Measurements from ENCODE around the gene RNPS1. TPM values are rescaled to one million over a fixed set of nuclear protein-coding genes. Genes with fewer than 3 reads are reported as not detected.

Gene RNPS1
- total RNA-seq, 1 experiment from 2014 or later: 161 TPM

DNA sequence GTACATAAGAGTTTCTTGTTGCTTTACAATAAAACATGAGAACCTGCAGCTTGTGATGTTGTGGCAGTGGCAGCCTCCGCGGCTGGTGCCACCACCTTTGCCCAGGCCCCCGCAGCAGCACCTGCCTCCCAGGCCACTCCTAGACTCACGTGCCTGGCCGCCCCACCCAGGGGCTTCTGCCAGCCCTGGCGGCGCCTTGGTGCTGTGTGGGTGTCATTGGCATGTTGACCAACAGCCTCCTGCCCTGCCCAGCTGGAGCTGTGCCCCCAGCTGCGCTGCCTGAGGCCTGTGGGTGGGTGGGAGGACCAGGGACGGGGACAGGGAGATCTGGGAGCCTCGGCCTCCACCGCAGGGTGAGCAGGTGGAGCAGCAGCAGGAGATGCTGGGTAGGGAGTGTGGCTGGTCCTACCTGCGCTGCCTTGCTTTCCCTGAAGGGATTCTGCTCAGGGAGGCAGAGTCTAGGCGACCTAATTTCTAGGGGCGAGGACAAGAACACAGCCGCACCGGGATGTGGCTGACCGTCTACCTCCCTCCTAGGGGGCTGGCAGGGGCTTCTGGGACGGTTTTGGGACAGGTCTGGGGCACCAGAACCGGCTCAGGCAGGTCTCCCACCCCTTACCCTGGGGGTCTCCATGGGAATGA lies 32.1 kb downstream of the RNPS1 start:
- DNase-seq (ENCODE audit: low read depth): no peak

DNA sequence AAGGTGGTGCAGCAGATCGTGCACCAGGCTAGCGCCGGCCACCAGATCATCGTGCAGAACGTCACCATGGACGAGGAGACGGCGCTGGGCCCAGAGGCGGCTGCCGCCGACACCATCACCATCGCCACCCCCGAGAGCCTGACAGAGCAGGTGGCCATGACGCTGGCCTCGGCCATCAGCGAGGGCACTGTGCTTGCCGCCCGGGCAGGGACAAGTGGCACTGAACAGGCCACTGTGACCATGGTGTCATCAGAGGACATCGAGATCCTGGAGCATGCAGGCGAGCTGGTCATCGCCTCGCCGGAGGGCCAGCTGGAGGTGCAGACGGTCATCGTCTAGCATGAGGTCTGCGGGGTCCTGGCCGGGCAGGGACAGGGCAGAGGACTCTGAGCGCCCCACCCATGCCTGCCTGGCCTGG lies 32.7 kb downstream of the RNPS1 start:
- no peak for DNase-seq (ENCODE audit: low read depth)

GRCh38 chr16:2234813-2235170 lies 33.1 kb downstream of the RNPS1 start:
- DNase-seq (ENCODE audit: low read depth): no peak

- no peak for DNase-seq (ENCODE audit: low read depth)
Measured at GRCh38 chr16:2233872-2234812, 33.8 kb downstream of the RNPS1 start.

- DNase-seq (ENCODE audit: low read depth): no peak
Measured at GRCh38 chr16:2233046-2233775, 34.7 kb downstream of the RNPS1 start.

GRCh38 chr16:2232094-2232990 lies 35.6 kb downstream of the RNPS1 start:
- no peak for DNase-seq (ENCODE audit: low read depth)

- DNase-seq (ENCODE audit: low read depth): peak; percentile 31
Measured at GRCh38 chr16:2231016-2231931, 36.7 kb downstream of the RNPS1 start.

DNA sequence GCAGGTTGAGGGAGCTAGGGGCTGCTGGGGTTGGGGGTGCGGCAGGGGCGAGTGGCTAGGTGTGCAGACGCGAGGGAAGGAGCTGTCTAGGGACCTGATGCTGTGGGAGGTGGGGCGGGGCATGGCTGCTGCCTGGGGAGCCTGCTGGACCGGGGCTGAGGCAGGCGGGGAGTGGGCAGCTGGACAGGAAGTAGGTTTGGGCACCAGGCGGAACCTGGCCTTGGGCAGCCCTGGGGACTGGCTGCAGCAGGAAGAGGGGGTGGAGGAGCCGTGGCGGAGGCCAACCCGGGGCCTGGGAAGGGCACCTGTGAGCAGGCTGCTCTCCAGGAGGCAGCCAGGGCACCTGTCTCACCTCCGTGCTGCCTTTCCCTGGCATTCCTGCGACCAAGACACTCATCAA lies 37.5 kb downstream of the RNPS1 start:
- no peak for DNase-seq (ENCODE audit: low read depth)

DNA sequence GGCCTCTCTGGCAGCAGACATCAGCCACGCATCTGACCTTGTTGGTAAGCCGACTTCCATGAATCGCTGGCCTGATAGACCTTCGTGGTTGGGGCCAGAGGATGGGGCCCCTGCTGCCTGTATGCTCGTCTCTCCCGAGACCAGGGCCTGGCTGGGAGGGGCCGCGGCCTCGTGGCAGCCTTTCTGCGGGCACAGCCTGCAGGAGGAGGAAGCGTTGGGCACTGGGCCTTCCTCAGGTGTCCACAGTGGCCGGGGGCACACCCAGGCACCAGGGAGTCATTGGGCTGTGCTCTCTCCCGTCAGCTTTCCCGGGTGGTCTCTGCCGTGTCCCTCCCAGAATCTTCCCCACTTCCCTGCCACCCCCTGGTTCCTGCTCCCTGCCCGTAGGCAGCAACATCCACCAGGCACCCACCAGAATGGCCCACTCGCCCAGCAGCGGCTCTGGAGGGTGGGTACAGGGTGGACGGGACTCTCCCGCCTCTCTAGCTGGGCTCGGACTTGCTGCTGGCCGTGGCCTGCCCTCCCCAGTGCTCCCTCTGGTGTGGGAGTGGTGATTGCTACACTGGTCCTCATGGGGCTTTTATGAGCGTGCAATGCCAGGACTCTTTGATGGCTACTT lies 38.2 kb downstream of the RNPS1 start:
- DNase-seq (ENCODE audit: low read depth): no peak

- DNase-seq (ENCODE audit: low read depth): no peak
Measured at GRCh38 chr16:2229091-2229490, 38.8 kb downstream of the RNPS1 start.

DNA sequence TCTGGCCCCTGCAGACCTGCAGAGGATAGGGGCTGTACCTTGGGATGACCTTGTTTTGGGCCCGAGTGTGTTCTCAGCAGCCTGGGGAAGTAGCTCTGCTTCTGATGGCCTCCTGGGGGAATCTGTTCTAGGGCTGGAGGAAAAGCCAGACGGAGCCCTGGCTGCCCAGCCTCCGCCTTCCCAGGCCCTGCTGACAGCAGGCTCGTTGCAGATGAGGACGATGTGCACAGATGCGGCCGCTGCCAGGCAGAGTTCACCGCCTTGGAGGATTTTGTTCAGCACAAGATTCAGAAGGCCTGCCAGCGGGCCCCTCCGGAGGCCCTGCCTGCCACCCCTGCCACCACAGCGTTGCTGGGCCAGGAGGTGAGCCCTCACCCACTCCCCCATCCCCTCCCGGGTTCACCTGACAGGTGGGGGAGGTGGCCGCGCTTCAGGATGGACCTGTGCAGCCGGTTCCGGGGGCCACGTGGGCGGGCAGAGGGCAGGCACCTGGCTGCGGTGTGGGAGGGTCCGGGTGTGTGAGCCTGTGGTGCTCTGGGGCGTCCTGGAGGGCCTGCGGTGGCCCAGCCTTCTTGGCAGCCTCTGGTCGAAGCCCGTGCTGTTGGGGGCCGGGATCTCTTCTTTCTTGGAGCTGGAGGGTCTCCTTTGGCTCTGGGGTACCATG lies 39.6 kb downstream of the RNPS1 start:
- DNase-seq (ENCODE audit: low read depth): no peak

DNA sequence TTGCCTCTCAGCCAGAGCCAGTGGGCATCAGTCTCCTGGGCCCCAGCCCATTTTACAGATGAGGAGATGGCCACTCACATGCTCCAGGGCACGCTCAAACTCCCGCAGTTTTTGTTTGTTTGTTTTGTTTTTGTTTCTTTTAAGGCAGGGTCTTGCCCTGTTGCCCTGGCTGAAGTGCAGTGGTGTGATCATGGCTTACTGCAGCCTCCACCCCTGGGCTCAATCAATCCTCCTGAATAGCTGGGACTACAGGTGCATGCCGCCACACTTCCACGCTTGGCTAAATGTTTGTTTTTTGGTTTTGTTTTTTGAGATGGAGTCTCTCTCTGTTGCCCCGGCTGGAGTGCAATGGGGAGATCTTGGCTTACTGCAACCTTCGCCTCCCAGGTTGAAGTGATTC lies 41.0 kb downstream of the RNPS1 start:
- DNase-seq (ENCODE audit: low read depth): no peak

DNA sequence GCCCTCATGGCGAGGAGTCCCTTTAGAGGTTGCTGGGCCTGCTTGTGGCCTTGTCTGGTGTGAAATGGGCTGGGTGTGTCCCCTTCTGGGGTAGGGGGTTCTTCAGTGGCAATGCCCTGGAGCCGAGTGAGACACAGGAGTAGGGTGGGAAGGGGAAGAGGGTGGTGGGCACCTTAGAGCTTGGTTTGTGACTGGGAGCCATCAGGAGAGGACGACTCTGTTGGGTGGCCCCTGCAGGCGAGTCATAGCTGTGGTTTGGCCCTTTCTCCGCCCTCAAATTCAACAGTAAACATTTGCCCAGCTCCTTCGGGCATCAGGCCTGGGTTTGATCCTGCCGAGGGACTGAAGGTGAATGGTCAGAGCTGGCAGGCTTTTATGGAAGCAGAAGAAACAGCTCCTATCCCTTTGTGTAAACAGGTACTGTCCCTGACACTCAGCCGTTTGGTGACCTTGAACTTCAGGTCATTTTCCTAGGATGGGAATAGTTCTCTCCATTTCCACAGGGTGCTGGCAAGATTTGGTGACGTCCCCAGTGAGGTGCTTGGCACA lies 41.6 kb downstream of the RNPS1 start:
- DNase-seq (ENCODE audit: low read depth): no peak

GRCh38 chr16:2223942-2224486 lies 43.9 kb downstream of the RNPS1 start:
- DNase-seq (ENCODE audit: low read depth): peak; percentile 44

- peak; percentile 99 for DNase-seq (ENCODE audit: low read depth)
Measured at GRCh38 chr16:2223221-2223941, 44.5 kb downstream of the RNPS1 start, which contains the start of gene E4F1. TSS of gene E4F1 (plus strand) at chr16:2223591. CDS start at chr16:2223614, 23 bp downstream.

- DNase-seq (ENCODE audit: low read depth): no peak
Measured at GRCh38 chr16:2216330-2216729, 51.6 kb downstream of the RNPS1 start.

DNA sequence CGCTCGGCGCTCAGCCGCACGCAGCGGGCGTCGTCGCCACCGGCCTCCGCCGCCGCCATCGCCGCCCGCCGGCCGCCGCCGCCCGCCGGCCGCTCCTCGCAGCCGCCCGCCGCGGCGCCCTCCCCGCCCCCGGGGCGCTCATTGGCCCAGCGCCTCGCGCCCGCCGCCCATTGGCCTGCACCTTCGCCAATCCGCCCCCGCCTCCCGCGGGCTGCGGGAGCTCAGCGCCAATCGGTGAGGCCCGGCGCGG lies 53.3 kb downstream of the RNPS1 start, which contains the start of gene PGP:
PGP (minus strand) TSS at position 122 of the 250 bp plus-strand sequence; CDS start at position 59, 63 bp downstream.
- DNase-seq (ENCODE audit: low read depth): no peak

All from Daoy (cell line).